Osteocyte (in vitro differentiated cells): ENCODE data around the gene CAST. TPM values are rescaled to one million over a fixed set of nuclear protein-coding genes. Genes with fewer than 3 reads are reported as not detected.

Source experiments
- DNase-seq: peaks from one replicate; pipeline ENCODE4 v3.0.0; 2021; ENCODE audit warnings: mixed read lengths; ENCODE audit not compliant: unreplicated experiment; ENCODE audit errors: extremely low spot score
- H3K27ac Mint-ChIP-seq: one replicate; pipeline ENCODE4 v1.8.0; 2021; ENCODE audit warnings: mild to moderate bottlenecking, mixed read lengths; ENCODE audit not compliant: unreplicated experiment
- H3K27me3 Mint-ChIP-seq: one replicate; pipeline ENCODE4 v1.8.0; 2021; ENCODE audit warnings: mixed read lengths; ENCODE audit not compliant: unreplicated experiment
- H3K36me3 Mint-ChIP-seq: one replicate; pipeline ENCODE4 v1.8.0; 2021; ENCODE audit warnings: mixed read lengths; ENCODE audit not compliant: unreplicated experiment
- H3K4me1 Mint-ChIP-seq: one replicate; pipeline ENCODE4 v1.8.0; 2021; ENCODE audit warnings: mixed read lengths; ENCODE audit not compliant: unreplicated experiment
- H3K4me3 Mint-ChIP-seq: one replicate; pipeline ENCODE4 v1.8.0; 2021; ENCODE audit warnings: mild to moderate bottlenecking, moderate library complexity, mixed read lengths; ENCODE audit not compliant: unreplicated experiment
- H3K9me3 Mint-ChIP-seq: one replicate; pipeline ENCODE4 v1.8.0; 2021; ENCODE audit warnings: mixed read lengths; ENCODE audit not compliant: unreplicated experiment
- CTCF ChIP-seq: fragments of 200-600 bp; sonication (generic); IDR thresholded peaks from 2 replicates; pipeline ENCODE4 v1.5.0; 2021; ENCODE audit warnings: antibody characterized with exemption, mild to moderate bottlenecking, moderate library complexity
- total RNA-seq: library from RNA; stranded (reverse); gene quantifications from 2 replicates; pipeline ENCODE4 v1.2.1, GENCODE V29; 2021

The CAST gene
- total RNA-seq, 1 donor from 2014 or later = 144 TPM

GRCh38 chr5:96822686-96823459 is 160.7 kb downstream of the CAST start:
- H3K27ac Mint-ChIP-seq = no peak overlapping the region

GRCh38 chr5:96823900-96824380 is 161.8 kb downstream of the CAST start:
- Mint-ChIP-seq H3K9me3 (no peaks in the 10 kb centered on the region), H3K36me3 (no peaks in the 10 kb centered on the region)

More at GRCh38 chr5:96822686-96823459, 160.7 kb downstream of the CAST start:
- no peaks in the 10 kb centered on the region for H3K36me3 Mint-ChIP-seq
- TF ChIP-seq CTCF = no peak
- peaks cover 14% of the 10 kb centered on the region for H3K4me1 Mint-ChIP-seq
- peaks cover 3% of the 10 kb centered on the region for H3K27me3 Mint-ChIP-seq
- no peak overlapping the region for H3K4me3 Mint-ChIP-seq
- DNase-seq = no peak
- no peaks in the 10 kb centered on the region for H3K9me3 Mint-ChIP-seq

More at GRCh38 chr5:96823900-96824380, 161.8 kb downstream of the CAST start:
- peaks cover 14% of the 10 kb centered on the region for H3K4me1 Mint-ChIP-seq
- H3K27me3 Mint-ChIP-seq = peaks cover 3% of the 10 kb centered on the region
- H3K4me3 Mint-ChIP-seq = no peak overlapping the region
- no peak for TF ChIP-seq CTCF
- H3K27ac Mint-ChIP-seq = no peak overlapping the region
- DNase-seq = no peak

Other genes with a start within 250 kb of the CAST start
- gene PCSK1, start 229.1 kb upstream of the CAST start, total RNA-seq = not detected in 2 replicates
- 66.7 and 67.3 TPM in 2 replicates for gene ERAP1, start 145.6 kb downstream of the CAST start, total RNA-seq
- 3.5 and 4.4 TPM in 2 replicates for gene ERAP2, start 214.1 kb downstream of the CAST start, total RNA-seq